HG02798 (cell line): ENCODE results near the gene PDE1A.

ENCODE experiments used
- ATAC-seq: cut with Tn5 transposase; IDR thresholded peaks from one replicate; pipeline ENCODE4 v1.9.1; 2021; ENCODE audit warnings: mild to moderate bottlenecking; ENCODE audit not compliant: unreplicated experiment, poor library complexity

Gene PDE1A

GRCh38 chr2:182163878-182164277 is 263.0 kb downstream of the PDE1A start:
- ATAC-seq, result no peak

GRCh38 chr2:182148344-182148743 is 278.5 kb downstream of the PDE1A start:
- no peak for ATAC-seq

GRCh38 chr2:182144776-182145165 is 282.1 kb downstream of the PDE1A start:
- no peak for ATAC-seq

- no peak for ATAC-seq
Observed at GRCh38 chr2:182144041-182144775, 282.6 kb downstream of the PDE1A start.

- no peak for ATAC-seq
Observed at GRCh38 chr2:182142062-182142461, 284.8 kb downstream of the PDE1A start.

- ATAC-seq, result no peak
Observed at GRCh38 chr2:182134201-182134600, 292.6 kb downstream of the PDE1A start.

- no peak for ATAC-seq
Observed at GRCh38 chr2:182133195-182133891, 293.5 kb downstream of the PDE1A start.

- ATAC-seq, result no peak
Observed at GRCh38 chr2:182132605-182133004, 294.2 kb downstream of the PDE1A start.

- ATAC-seq, result no peak
Observed at GRCh38 chr2:182128821-182129707, 297.8 kb downstream of the PDE1A start.

- ATAC-seq, result no peak
Observed at GRCh38 chr2:182117196-182117595, 309.6 kb downstream of the PDE1A start.

GRCh38 chr2:182116774-182117173 is 310.1 kb downstream of the PDE1A start:
- ATAC-seq, result no peak

- no peak for ATAC-seq
Observed at GRCh38 chr2:182115258-182115657, 311.6 kb downstream of the PDE1A start.

GRCh38 chr2:182113334-182113733 is 313.5 kb downstream of the PDE1A start:
- no peak for ATAC-seq

GRCh38 chr2:182110347-182110746 is 316.5 kb downstream of the PDE1A start:
- ATAC-seq, result no peak

GRCh38 chr2:182103526-182103925 is 323.3 kb downstream of the PDE1A start:
- no peak for ATAC-seq

GRCh38 chr2:182101263-182101662 is 325.6 kb downstream of the PDE1A start:
- ATAC-seq, result no peak

GRCh38 chr2:182098648-182099047 is 328.2 kb downstream of the PDE1A start:
- ATAC-seq, result no peak

- ATAC-seq, result no peak
Observed at GRCh38 chr2:182097571-182098164, 329.2 kb downstream of the PDE1A start.

GRCh38 chr2:182090486-182090885 is 336.4 kb downstream of the PDE1A start:
- ATAC-seq, result no peak
